Embryonic facial prominence (tissue), 1 donor: Measurements from ENCODE around the gene SHH.

Experiments used
- DNase-seq: peaks from one replicate; pipeline ENCODE4 v3.0.0-alpha.2; 2016; ENCODE audit errors: extremely low spot score

SHH gene

GRCh38 chr7:155806096-155806871 lies 6.0 kb downstream of the SHH start:
- DNase-seq = no peak

GRCh38 chr7:155805826-155806095 lies 6.5 kb downstream of the SHH start:
- no peak for DNase-seq

- DNase-seq = no peak
Observed at GRCh38 chr7:155804897-155805825, 7.1 kb downstream of the SHH start.

- DNase-seq = no peak
Observed at GRCh38 chr7:155804431-155804831, 7.8 kb downstream of the SHH start.

GRCh38 chr7:155803418-155804376 lies 8.6 kb downstream of the SHH start:
- no peak for DNase-seq

- DNase-seq = no peak
Observed at GRCh38 chr7:155802906-155803417, 9.3 kb downstream of the SHH start.

GRCh38 chr7:155802291-155802690 lies 10.0 kb downstream of the SHH start:
- no peak for DNase-seq

- DNase-seq = no peak
Observed at GRCh38 chr7:155800741-155801267, 11.5 kb downstream of the SHH start.

- DNase-seq = no peak
Observed at GRCh38 chr7:155800301-155800700, 12.0 kb downstream of the SHH start.

GRCh38 chr7:155799514-155799913 lies 12.7 kb downstream of the SHH start:
- no peak for DNase-seq

- no peak for DNase-seq
Observed at GRCh38 chr7:155798673-155799439, 13.4 kb downstream of the SHH start.

- DNase-seq = no peak
Observed at GRCh38 chr7:155797262-155798250, 14.7 kb downstream of the SHH start.

GRCh38 chr7:155796381-155797261 lies 15.6 kb downstream of the SHH start:
- no peak for DNase-seq

GRCh38 chr7:155795951-155796350 lies 16.3 kb downstream of the SHH start:
- DNase-seq = no peak

- DNase-seq = no peak
Observed at GRCh38 chr7:155795401-155795800, 16.9 kb downstream of the SHH start.

- no peak for DNase-seq
Observed at GRCh38 chr7:155794196-155794595, 18.1 kb downstream of the SHH start.

- DNase-seq = no peak
Observed at GRCh38 chr7:155793720-155794119, 18.5 kb downstream of the SHH start.

GRCh38 chr7:155792999-155793560 lies 19.2 kb downstream of the SHH start:
- no peak for DNase-seq
